Brain microvascular endothelial cell (primary cell): ENCODE measurements around the gene CCDC8.

Experiments used
- DNase-seq: peaks from one replicate; pipeline ENCODE4 v3.0.0-alpha.2; 2020
- H3K27ac ChIP-seq: fragments of 250-450 bp; sonication (Bioruptor Pico); 2 replicates; pipeline ENCODE4 v1.5.1; 2020; ENCODE audit warnings: mild to moderate bottlenecking, moderate library complexity
- H3K27me3 ChIP-seq: fragments of 250-450 bp; sonication (Bioruptor Pico); replicated peaks from 2 replicates; pipeline ENCODE4 v1.5.1; 2020; ENCODE audit warnings: mild to moderate bottlenecking
- H3K36me3 ChIP-seq: fragments of 250-450 bp; sonication (Bioruptor Pico); replicated peaks from 2 replicates; pipeline ENCODE4 v1.5.1; 2020; ENCODE audit warnings: mild to moderate bottlenecking
- H3K4me3 ChIP-seq: 2 replicates; pipeline ENCODE4 v1.5.1; 2011; ENCODE audit warnings: low read depth, mild to moderate bottlenecking, control low read depth, low read length, moderate library complexity
- in situ Hi-C: cut with HindIII; loops from 2 replicates; pipeline ENCODE4 v1.10.0; 2017; ENCODE audit warnings: low sequenced_read_pairs, low pct_ligation_motif_present
- TF ChIP-seq, protein P1 (sequence below): IDR thresholded peaks from 2 replicates; pipeline ENCODE4 v1.5.1; 2011; ENCODE audit warnings: low read depth, mild to moderate bottlenecking, moderate library complexity, low read length, control low read depth, inconsistent platforms; ENCODE audit errors: missing control alignments

The CCDC8 gene

DNA sequence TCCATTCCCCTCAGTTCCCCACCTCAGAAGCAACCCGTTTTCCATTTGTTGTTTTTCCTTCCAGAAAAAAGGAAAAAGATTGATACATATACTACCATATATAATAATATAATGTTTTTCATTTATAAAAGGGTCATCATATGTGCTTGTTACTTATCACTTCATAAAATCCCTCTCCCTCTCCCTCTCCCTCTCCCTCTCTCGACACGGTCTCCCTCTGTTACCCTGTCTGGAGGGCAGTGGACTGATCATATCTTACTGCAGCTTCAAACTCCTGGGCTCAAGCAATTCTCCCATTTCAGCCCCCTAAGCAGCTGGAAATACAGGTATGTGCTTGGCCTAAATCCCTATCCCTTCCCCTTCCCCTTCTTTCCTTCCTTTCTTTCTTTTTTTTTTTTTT lies 40.9 kb upstream of the CCDC8 start:
- H3K4me3 ChIP-seq = no peak overlapping the region
- no peak for DNase-seq
- in situ Hi-C loops = no loop called here
- no peaks in the 10 kb centered on the region for H3K27me3 ChIP-seq
- H3K27ac ChIP-seq = no peak overlapping the region
- TF ChIP-seq, protein P1, sequence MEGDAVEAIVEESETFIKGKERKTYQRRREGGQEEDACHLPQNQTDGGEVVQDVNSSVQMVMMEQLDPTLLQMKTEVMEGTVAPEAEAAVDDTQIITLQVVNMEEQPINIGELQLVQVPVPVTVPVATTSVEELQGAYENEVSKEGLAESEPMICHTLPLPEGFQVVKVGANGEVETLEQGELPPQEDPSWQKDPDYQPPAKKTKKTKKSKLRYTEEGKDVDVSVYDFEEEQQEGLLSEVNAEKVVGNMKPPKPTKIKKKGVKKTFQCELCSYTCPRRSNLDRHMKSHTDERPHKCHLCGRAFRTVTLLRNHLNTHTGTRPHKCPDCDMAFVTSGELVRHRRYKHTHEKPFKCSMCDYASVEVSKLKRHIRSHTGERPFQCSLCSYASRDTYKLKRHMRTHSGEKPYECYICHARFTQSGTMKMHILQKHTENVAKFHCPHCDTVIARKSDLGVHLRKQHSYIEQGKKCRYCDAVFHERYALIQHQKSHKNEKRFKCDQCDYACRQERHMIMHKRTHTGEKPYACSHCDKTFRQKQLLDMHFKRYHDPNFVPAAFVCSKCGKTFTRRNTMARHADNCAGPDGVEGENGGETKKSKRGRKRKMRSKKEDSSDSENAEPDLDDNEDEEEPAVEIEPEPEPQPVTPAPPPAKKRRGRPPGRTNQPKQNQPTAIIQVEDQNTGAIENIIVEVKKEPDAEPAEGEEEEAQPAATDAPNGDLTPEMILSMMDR = no peak
- H3K36me3 ChIP-seq = no peaks in the 10 kb centered on the region

DNA sequence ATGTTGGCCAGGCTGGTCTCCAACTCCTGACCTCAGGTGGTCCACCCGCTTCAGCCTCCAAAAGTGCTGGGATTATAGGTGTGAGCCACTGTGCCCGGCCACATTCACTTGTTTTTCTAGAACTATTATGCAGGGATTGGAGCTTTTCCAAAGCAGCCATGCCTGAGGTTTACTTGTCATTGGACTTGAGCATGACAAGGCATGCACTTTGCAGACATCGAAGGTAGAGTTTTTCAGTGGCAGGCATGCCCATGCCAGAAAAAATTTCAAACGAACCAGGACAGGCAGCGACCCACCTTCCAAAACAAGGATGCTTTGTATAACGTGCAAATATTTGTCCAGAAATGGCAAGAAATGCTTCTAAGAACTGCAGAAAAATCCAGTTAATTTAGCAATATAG lies 40.3 kb upstream of the CCDC8 start:
- Histone ChIP-seq H3K27me3 (no peaks in the 10 kb centered on the region), H3K4me3 (no peak overlapping the region), H3K27ac (no peak overlapping the region), H3K36me3 (no peaks in the 10 kb centered on the region)
- no peak for DNase-seq
- TF ChIP-seq, protein P1 = no peak
- in situ Hi-C loops = no loop called here

DNA sequence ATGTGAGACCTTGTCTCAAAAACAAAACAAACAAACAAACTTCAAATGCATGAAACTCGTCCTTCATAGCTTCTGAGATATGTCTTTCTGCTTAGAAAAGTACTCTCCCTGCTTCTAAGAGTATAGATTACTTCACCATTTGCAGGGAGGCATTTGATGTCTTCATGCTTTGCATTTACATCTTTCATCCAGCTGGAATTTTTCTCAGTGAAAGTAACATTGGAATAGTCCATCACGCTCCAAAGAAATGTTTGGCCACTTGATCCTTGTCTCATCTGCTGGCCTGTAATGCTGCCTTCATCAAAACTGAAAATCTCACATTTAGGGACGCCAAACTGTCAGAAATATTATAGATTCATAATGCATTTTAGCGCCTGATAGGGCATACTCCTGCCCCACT lies 38.8 kb upstream of the CCDC8 start:
- no peak overlapping the region for H3K4me3 ChIP-seq
- DNase-seq = no peak
- H3K27ac ChIP-seq = no peak overlapping the region
- in situ Hi-C loops = no loop called here
- no peaks in the 10 kb centered on the region for H3K27me3 ChIP-seq
- TF ChIP-seq, protein P1 = no peak
- H3K36me3 ChIP-seq = no peaks in the 10 kb centered on the region

DNA sequence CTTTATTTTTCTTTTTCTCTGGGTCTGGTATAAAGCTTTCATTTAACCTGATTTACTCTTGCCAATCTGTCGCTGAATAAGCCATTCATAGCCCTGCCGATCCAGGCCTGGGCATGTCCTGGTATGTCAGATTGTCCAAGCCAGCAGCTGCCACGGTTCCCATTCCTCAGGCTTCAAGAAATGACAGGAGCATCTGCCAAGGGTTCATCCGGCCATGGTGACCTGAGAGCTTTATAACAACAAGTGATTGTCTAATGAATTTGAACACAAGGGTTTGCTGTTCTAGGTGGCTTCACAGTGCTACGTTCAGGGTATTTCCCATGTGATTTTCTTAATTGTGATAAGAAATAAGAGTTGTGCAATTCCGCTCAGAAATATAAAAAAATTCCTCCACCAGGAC lies 38.0 kb upstream of the CCDC8 start:
- in situ Hi-C loops = no loop called here
- Histone ChIP-seq H3K4me3 (no peak overlapping the region), H3K36me3 (no peaks in the 10 kb centered on the region), H3K27ac (no peak overlapping the region), H3K27me3 (no peaks in the 10 kb centered on the region)
- DNase-seq = no peak
- TF ChIP-seq, protein P1 = no peak

DNA sequence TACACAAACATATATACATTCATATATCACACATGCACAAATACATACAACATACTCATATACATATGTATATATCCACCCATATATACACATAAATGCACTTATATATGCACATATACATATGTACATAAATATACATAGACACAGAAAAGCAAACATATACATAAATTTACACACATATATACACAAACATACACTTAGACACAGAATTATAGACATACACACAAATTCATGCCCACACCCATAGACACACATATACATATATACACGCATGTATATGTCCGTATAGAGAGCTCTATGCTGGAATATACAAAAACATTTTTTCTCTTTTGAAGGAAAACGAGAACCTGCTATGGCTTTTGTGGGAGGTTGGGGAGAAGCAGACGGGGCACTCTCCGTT lies 37.4 kb upstream of the CCDC8 start:
- TF ChIP-seq, protein P1 = no peak
- H3K4me3 ChIP-seq = no peak overlapping the region
- no peak for DNase-seq
- no peak overlapping the region for H3K27ac ChIP-seq
- no peaks in the 10 kb centered on the region for H3K27me3 ChIP-seq
- in situ Hi-C loops = no loop called here
- no peaks in the 10 kb centered on the region for H3K36me3 ChIP-seq

DNA sequence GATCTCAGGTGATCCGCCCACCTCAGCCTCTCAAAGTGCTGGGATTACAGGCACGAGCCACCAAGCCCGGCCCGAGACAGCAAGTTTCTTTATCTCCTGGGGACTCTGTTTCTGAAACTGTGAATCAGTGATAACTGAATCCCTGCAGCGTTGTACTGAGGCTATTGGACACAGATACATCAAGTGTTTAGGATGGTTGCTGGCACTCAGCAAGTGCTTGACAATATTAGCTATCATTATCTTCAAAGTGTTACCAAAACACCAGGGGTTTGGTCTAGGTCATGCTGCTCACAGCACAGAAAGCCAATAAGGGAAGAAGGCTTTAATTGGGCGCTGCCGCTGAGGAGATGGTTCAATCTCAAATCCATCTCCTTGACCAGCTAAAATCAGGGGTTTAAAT lies 35.9 kb upstream of the CCDC8 start:
- Histone ChIP-seq H3K4me3 (no peak overlapping the region), H3K27me3 (no peaks in the 10 kb centered on the region), H3K36me3 (no peaks in the 10 kb centered on the region), H3K27ac (no peak overlapping the region)
- TF ChIP-seq, protein P1 = no peak
- DNase-seq = no peak
- in situ Hi-C loops = no loop called here
